Activated naive CD4-positive, alpha-beta T cell treated with anti-CD3 and anti-CD28 coated beads, Interleukin-2, amount 50 U/mL, for 24 hours (primary cell): ENCODE measurements around the gene HECTD4.
A peak's percentile ranks its signal among the peaks of the same experiment; 100 is the strongest.
"Not testable (repeated sequence)": the region's sequence is repeated elsewhere in the genome, so short reads cannot be mapped to it uniquely, and the experiment has no call there.

Experiments used
- H3K27ac Mint-ChIP-seq: one replicate; pipeline ENCODE4 v1.8.0; 2021; ENCODE audit warnings: mild to moderate bottlenecking, mixed read lengths
- H3K27me3 Mint-ChIP-seq: one replicate; pipeline ENCODE4 v1.8.0; 2021; ENCODE audit warnings: mixed read lengths
- H3K36me3 Mint-ChIP-seq: one replicate; pipeline ENCODE4 v1.8.0; 2021; ENCODE audit warnings: mixed read lengths
- H3K4me1 Mint-ChIP-seq: one replicate; pipeline ENCODE4 v1.8.0; 2021; ENCODE audit warnings: mixed read lengths
- H3K4me3 Mint-ChIP-seq: one replicate; pipeline ENCODE4 v1.8.0; 2021; ENCODE audit warnings: mild to moderate bottlenecking, mixed read lengths
- H3K9me3 Mint-ChIP-seq: one replicate; pipeline ENCODE4 v1.8.0; 2021; ENCODE audit warnings: mixed read lengths

Gene HECTD4, protein sequence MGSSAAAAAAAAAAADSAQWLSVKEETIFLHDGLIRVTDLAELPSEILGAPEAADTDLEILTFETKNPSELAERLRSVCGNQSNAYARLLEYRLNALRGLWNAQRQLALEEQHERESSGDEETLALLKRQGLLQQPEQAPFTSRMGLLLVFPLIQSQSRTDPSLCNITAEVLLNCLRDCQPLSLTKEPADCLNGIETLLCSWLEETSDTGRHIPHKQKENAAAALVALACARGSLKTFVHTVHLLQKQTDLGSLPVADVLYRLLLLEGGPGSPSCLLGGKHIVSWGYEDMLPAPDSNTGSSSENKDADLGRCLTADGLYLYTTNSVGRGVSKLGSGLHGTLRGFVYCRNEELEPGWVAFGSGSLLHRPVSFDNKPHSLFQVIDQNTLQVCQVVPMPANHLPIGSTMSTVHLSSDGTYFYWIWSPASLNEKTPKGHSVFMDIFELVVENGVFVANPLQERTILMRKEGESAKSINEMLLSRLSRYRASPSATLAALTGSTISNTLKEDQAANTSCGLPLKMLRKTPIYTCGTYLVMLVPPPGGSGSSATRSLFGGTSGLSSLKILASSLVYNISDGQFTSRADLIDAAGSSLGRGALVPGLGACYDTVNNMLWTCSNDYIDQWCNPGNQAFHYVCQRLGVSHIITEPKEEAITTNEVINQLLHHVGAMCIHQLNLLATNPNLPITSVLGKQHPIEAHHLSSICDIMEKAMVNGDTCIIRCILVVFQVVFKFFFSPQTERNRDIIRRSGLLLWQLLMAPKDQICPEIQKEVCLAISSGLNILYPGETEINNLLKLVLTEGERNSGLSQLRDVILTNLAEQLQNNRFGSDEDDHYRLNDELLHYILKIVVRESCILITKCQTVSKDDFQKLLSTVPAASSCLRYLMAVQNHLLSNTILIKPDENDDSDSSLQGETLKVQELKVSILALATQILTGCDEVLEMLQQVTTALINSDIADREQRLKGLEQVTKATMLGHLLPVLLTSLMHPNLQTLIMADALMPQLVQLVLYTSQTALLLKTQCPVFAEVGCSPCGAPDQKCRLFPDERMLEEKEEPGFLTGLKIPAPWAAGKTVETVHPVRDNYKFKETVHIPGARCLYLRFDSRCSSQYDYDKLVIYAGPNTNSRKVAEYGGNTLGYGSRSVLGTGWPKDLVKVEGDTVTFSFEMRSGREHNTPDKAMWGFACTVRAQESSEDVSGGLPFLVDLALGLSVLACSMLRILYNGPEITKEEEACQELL (N-terminal part only)

DNA sequence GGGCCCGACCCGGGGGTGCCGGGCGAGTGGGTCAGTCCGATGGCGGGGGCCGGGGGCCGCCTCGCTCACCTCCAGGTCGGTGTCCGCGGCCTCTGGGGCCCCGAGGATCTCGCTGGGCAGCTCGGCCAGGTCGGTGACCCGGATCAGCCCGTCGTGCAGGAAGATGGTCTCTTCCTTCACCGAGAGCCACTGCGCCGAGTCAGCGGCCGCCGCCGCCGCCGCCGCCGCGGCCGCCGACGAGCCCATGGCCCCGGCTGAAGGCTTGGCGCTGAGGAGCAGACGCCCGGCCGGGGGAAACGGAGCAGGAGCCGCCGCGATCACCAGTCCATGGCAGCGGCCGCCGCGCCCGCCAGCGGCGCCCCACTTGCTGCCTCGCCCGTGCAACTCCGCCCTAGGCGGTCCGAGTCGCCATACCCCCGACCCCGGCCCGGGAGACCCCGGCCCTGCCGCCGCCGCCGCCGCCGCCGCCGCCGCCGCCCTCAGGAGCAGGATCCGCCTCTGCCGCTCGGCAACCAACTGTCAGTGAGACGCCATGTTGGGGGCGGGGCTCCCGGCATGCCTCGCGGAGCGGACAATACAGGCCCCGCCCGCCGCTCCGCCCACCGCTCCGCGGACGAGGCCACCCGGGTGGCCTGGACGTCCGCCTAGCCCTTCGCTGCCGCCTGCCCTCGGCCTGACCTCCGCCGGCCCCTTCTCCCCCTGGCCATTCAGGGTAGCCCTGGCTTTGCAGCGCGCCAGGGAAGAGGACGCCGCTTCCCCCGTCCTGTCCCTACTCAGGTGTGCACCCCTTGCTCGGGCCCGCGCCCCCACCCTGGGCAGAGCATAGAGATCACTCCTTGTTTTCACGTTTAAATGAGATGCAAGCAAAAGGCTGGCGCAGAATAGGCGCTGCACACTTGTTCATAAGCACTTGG lies at the start of gene HECTD4:
HECTD4 (minus strand) TSS at position 549 of the 914 bp plus-strand sequence; CDS start at position 246, 303 bp downstream.
- Mint-ChIP-seq H3K4me3 (peak within 1 kb of the TSS; percentile 98), H3K27me3 (no peaks in the 10 kb centered on the region), H3K9me3 (no peaks in the 10 kb centered on the region), H3K36me3 (no peaks in the 10 kb centered on the region), H3K27ac (peak within 1 kb of the TSS; percentile 95), H3K4me1 (peaks cover 38% of the 10 kb centered on the region)

DNA sequence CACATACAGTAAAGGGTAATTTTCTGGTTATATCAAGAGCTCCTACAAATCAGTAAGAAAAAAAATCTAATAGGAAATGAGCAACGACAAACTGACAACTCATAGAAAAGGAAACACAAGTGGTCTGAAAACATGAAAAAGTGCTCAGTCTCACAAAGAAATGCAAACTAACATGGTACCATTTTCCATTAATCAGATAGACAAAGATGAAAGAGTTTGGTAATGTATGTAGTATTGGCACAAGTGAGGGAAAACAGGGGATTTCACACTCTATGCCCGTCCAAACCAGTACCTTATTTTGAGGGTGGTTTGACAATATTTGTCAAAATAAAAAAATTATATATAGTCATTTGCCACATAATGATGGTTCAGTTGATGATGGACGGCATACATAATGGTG lies 49.7 kb upstream of the HECTD4 start:
- no peaks in the 10 kb centered on the region for H3K9me3 Mint-ChIP-seq
- H3K27me3 Mint-ChIP-seq, result no peaks in the 10 kb centered on the region
- H3K27ac Mint-ChIP-seq, result peak overlapping the region; percentile 87

DNA sequence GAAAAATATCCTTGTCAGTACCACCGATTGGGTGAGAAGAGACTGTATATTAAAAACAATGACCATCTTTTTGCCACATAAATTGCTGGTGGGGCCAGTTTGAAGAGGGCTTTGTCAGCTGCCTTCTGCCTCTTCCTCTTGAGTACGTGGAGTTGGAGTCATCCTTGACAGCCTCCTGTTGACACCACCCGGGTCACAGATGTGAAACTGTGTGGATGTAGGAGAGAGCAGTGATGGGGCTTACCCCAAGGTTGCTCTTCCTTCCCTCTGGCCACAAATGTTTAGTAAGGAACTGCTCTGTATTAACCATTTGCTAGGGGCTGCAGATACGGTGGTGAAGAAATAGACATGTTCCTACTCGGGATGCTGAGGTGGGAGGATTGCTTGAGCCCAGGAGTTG lies 48.7 kb upstream of the HECTD4 start:
- H3K4me1 Mint-ChIP-seq, result peaks cover 37% of the 10 kb centered on the region
- H3K36me3 Mint-ChIP-seq, result peaks cover 7% of the 10 kb centered on the region
- H3K4me3 Mint-ChIP-seq, result peak overlapping the region; percentile 58
- H3K27me3 Mint-ChIP-seq, result no peaks in the 10 kb centered on the region
- H3K9me3 Mint-ChIP-seq, result no peaks in the 10 kb centered on the region
- peak overlapping the region; percentile 87 for H3K27ac Mint-ChIP-seq

More for the DNA sequence above, 49.7 kb upstream of the HECTD4 start:
- H3K4me3 Mint-ChIP-seq, result no peak overlapping the region
- peaks cover 7% of the 10 kb centered on the region for H3K36me3 Mint-ChIP-seq
- peaks cover 43% of the 10 kb centered on the region for H3K4me1 Mint-ChIP-seq

DNA sequence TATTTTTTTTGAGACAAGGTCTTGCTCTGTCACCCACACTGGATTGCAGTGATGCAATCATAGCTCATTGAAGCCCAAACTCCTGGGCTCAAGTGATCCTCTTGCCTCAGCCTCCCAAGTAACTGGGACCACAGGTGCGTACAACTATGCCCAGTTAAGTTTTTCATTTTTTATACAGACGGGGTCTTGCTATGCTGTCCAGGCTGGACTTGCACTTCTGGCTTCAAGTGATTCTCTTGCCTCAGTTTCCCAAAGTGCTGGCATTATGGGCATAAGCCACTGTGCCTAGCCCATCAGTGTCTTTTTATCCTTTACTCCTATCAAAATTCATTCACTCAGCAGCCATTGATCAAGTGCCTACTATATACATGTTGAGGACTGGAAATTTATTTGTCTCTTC lies 45.5 kb upstream of the HECTD4 start:
- peaks cover 7% of the 10 kb centered on the region for H3K36me3 Mint-ChIP-seq
- H3K4me3 Mint-ChIP-seq, result no peak overlapping the region
- H3K9me3 Mint-ChIP-seq, result no peaks in the 10 kb centered on the region
- no peaks in the 10 kb centered on the region for H3K27me3 Mint-ChIP-seq
- H3K4me1 Mint-ChIP-seq, result peaks cover 46% of the 10 kb centered on the region
- H3K27ac Mint-ChIP-seq, result no peak overlapping the region

DNA sequence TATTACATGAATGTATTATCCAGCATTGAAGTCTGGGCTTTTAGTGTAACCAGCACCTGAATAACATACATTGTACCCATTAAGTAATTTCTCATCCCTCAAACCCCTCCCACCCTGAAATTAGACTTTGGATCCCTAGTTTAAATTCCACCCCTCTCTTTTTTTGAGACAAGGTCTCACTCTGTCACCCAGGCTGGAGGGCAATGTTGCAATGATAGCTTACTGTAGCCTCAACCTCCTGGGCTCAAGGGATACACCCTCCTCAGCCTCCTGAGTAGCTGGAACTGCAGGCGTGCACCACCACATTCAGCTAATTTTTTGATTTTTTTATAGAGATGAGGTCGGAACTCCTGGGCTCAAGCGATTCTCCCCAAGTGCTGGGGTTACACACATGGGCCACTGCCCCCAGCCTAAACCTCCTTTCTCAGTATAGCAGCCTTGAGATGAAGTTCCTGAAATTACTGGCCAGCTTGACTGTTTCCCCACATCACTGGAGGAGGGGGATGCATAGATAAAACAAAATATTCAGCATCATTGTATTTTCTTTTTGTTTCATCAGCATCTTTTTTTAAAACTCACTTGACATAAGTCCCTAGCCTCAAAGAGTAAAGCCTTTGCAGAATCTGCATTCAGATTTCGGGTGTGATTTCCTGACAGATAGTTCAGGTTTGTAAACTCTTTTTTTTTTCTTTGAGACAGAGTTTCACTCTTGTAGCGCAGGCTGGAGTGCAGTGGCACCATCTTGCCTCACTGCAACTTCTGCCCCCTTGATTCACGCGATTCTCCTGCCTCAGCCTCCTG lies 43.6 kb upstream of the HECTD4 start:
- H3K4me1 Mint-ChIP-seq, result peaks cover 48% of the 10 kb centered on the region
- no peaks in the 10 kb centered on the region for H3K27me3 Mint-ChIP-seq
- no peaks in the 10 kb centered on the region for H3K9me3 Mint-ChIP-seq
- H3K27ac Mint-ChIP-seq, result no peak overlapping the region
- peaks cover 2% of the 10 kb centered on the region for H3K36me3 Mint-ChIP-seq
- no peak overlapping the region for H3K4me3 Mint-ChIP-seq

DNA sequence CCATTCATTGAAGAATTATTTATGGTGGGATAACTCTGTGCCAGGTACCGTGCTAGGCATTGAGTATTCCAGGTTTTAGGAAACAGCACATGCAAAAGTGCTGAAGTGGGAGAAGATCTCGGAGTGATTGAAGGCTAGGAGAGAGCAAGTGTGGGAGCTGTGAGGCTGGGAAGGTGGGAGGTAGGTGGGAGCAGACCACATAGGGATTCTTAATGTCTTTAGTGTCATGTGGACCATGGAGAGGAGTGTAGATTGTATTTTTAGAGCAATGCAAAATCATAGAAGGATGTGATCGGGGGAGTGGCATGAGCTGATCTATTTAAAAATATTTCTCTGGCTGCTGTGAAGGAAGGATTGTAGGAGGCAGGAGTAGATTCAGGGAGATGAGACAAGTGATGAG lies 41.9 kb upstream of the HECTD4 start:
- no peak overlapping the region for H3K4me3 Mint-ChIP-seq
- peaks cover 58% of the 10 kb centered on the region for H3K4me1 Mint-ChIP-seq
- peaks cover 7% of the 10 kb centered on the region for H3K36me3 Mint-ChIP-seq
- no peaks in the 10 kb centered on the region for H3K27me3 Mint-ChIP-seq
- H3K27ac Mint-ChIP-seq, result no peak overlapping the region
- H3K9me3 Mint-ChIP-seq, result no peaks in the 10 kb centered on the region

DNA sequence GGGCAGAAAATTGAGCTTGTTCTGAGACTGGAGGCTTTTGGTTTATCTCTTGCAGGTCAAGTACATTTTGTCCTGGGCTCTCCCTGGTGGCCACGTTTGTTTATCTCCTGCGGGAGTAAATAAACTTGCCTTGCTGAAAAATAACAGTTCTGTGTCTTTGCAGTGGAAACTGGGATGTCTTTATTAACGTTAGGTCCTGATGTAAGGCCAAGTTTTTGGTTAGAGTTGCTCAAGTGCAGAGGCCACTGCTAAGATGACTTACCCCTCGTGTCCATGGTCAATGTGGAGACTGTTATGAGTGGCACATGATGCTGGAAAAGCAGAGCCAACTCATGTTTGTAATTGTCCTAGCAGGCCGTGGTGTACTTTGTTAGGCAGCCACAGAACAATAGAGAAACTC lies 40.3 kb upstream of the HECTD4 start:
- H3K4me3 Mint-ChIP-seq, result peak overlapping the region; percentile 33
- H3K36me3 Mint-ChIP-seq, result peaks cover 7% of the 10 kb centered on the region
- H3K27ac Mint-ChIP-seq, result peak overlapping the region; percentile 46
- H3K4me1 Mint-ChIP-seq, result peaks cover 50% of the 10 kb centered on the region
- no peaks in the 10 kb centered on the region for H3K27me3 Mint-ChIP-seq
- no peaks in the 10 kb centered on the region for H3K9me3 Mint-ChIP-seq

DNA sequence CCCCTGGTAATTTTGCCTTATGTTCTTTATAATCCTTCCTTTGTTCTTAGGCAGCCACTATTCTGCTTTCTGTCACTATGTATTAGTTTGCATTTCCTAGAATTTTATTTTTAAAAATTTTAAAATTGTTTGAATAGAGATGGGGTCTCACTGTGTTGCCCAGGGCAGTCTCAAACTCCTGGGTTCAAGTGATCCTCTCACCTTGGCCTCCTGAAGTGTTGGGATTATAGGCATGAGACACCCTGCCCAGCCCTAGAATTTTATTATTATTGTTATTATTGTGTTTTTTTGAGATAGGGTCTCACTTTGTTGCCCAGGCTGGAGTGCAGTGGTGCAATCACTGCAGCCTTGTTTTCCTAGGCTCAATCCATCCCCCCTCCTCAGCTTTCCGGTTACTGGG lies 39.1 kb upstream of the HECTD4 start:
- Mint-ChIP-seq H3K27me3 (no peaks in the 10 kb centered on the region), H3K36me3 (peaks cover 7% of the 10 kb centered on the region), H3K9me3 (no peaks in the 10 kb centered on the region), H3K4me1 (peaks cover 54% of the 10 kb centered on the region), H3K4me3 (no peak overlapping the region), H3K27ac (no peak overlapping the region)

DNA sequence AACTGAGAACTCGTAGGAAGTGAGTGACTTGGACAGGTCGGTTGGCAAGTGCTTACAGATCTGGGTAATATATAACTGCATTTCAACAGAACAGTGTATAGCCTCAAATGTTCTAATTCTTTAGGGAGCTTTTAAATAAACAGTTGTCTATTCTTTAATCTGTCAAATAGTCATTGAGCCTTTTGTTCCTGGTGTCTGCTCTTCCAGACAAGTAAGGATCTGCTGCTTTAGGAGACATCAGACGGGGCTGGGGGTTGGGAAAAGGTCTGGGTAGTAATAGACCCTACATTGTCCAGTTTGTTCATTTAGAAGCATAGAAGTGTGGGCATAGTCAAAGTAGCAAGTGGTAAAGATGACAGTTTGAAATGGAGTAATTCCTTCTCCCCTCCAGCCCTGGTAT lies 38.5 kb upstream of the HECTD4 start:
- H3K4me1 Mint-ChIP-seq, result peaks cover 54% of the 10 kb centered on the region
- H3K4me3 Mint-ChIP-seq, result peak overlapping the region; percentile 91
- H3K27ac Mint-ChIP-seq, result peak overlapping the region; percentile 27
- no peaks in the 10 kb centered on the region for H3K9me3 Mint-ChIP-seq
- H3K36me3 Mint-ChIP-seq, result peaks cover 7% of the 10 kb centered on the region
- no peaks in the 10 kb centered on the region for H3K27me3 Mint-ChIP-seq

DNA sequence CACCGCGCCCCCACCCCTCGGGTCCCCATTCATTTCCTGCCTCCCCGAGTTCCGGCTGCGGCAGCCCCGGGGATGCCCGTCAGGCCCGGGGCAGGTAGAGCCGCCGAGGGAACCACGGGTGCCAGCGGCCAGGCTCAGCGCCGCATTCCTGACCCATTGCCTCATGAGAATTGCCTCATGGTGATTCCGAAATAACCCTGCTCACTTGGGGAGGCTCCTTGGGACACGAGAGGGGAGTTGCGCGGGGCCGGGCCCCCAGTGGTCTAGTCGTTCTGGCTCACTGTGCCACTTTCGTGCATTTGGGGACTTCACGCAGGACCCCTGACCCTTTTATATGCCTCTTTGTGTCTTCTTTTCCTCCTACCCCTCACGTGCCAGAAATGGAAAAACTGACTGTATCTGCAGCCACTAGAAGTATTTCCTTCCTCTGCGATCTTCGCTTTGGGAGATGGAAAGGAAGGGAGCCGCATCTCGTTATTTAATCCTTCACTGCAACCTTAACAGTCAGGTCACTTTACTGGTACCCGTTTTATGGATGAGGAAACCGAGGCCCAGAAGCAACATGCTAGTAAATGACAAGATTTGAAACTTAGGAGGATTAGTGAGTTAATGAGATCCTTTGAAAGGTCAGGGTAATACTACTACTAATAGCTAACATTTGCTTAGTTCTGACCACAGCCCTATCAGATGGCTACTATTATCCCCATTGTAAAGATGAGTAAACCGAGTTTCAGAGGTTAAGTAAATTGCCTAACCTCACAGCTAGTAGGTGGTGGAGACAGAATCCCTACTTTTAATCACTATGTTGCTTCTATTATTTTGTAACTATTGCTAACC lies 37.3 kb upstream of the HECTD4 start:
- Mint-ChIP-seq H3K27me3 (no peaks in the 10 kb centered on the region), H3K36me3 (peaks cover 7% of the 10 kb centered on the region), H3K27ac (peak overlapping the region; percentile 95), H3K9me3 (no peaks in the 10 kb centered on the region), H3K4me3 (peak overlapping the region; percentile 91), H3K4me1 (peaks cover 49% of the 10 kb centered on the region)

DNA sequence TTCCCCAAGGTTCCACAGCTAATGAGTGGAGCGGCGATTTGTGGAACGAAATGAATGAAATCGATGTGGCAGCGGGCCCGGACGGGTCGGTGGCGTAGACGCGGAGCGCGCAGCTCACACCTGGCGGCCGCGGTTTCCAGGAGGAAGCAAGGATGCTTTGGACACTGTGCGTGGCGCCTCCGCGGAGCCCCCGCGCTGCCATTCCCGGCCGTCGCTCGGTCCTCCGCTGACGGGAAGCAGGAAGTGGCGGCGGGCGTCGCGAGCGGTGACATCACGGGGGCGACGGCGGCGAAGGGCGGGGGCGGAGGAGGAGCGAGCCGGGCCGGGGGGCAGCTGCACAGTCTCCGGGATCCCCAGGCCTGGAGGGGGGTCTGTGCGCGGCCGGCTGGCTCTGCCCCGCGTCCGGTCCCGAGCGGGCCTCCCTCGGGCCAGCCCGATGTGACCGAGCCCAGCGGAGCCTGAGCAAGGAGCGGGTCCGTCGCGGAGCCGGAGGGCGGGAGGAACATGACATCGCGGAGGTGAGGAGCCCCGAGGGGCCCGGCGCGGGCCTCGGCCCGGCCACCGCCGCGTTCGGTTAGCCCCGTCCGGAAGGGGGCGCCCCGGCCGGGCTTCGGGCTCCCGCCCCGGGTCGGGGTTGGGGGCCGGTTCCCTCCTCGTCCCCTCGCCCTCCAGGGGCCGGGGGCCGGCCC lies 36.5 kb upstream of the HECTD4 start, which contains the start of gene PTPN11:
PTPN11 (plus strand) TSS at position 340 of the 689 bp plus-strand sequence; CDS start at position 505, 165 bp downstream.
- H3K27me3 Mint-ChIP-seq, result no peaks in the 10 kb centered on the region
- peak within 1 kb of the TSS; percentile 99 for H3K27ac Mint-ChIP-seq
- peak within 1 kb of the TSS; percentile 96 for H3K4me3 Mint-ChIP-seq
- peaks cover 41% of the 10 kb centered on the region for H3K4me1 Mint-ChIP-seq
- no peaks in the 10 kb centered on the region for H3K9me3 Mint-ChIP-seq
- peaks cover 7% of the 10 kb centered on the region for H3K36me3 Mint-ChIP-seq

DNA sequence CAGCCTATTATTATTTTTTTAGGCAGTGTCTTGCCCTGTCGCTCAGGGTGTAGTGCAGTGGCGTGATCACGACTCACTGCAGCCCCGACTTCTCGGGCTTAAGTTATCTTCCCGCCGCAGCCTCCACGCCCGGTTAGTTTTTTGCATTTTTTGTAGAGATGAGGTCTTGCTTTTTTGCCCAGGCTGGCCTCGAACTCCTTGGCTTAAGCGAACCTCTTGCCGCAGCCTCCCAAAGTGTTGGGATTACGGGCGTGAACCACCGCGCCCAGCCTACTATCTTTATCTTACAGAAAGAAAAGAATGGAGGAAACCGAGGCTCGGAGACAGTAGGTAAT lies 36.0 kb upstream of the HECTD4 start:
- Mint-ChIP-seq H3K9me3 (no peaks in the 10 kb centered on the region), H3K27me3 (no peaks in the 10 kb centered on the region), H3K36me3 (peaks cover 7% of the 10 kb centered on the region), H3K4me1 (peaks cover 38% of the 10 kb centered on the region), H3K4me3 (peak overlapping the region; percentile 96), H3K27ac (peak overlapping the region; percentile 99)

DNA sequence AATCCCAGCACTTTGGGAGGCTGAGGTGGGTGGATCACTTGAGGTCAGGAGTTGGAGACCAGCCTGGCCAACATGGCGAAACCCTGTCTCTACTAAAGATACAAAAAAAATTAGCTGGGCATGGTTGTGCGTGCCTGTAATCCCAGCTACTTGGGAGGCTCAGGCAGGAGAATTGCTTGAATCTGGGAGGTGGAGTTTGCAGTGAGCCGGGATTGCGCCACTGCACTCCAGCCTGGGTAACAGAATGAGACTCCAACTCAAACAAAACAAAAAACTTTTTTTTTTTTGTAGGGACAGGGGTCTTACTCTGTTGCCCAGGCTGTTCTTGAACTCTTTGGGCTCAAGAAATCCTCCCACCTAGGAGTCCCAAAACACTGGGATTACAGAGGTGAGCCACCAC lies 33.2 kb upstream of the HECTD4 start:
- not testable (repeated sequence) for H3K27me3 Mint-ChIP-seq, H3K9me3 Mint-ChIP-seq, H3K27ac Mint-ChIP-seq, H3K36me3 Mint-ChIP-seq
- peaks cover 22% of the 10 kb centered on the region for H3K4me1 Mint-ChIP-seq
- H3K4me3 Mint-ChIP-seq, result peak overlapping the region; percentile 23
